ENCODE data around the gene CORO6.

DNA sequence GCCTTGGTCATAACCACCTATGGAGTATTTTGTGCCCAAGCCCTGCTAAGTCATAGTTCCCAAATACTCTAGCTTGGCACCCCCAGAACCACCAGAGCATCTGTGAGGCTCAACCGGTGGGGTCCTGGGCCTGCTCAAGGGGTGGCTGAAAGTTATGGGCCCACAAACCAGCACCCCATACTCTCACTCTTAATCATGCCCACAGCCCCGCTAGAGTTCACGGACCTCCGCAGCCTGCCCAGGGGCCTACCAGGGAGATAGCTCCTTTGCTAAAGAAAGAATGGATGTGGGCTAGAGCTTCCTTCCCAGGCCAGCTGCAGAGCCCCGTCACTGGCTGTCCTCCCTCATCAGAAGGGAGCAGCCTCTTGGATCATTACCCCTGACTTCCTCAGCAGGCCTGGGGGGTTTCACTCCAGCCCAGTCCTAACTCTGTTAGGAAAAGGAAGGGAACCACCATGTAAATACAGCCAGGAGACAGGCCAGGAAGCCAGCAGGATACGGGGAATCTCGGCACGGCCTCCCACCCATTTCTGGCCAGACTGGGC lies 34.6 kb downstream of the CORO6 start:
- TF ChIP-seq, protein P1, sequence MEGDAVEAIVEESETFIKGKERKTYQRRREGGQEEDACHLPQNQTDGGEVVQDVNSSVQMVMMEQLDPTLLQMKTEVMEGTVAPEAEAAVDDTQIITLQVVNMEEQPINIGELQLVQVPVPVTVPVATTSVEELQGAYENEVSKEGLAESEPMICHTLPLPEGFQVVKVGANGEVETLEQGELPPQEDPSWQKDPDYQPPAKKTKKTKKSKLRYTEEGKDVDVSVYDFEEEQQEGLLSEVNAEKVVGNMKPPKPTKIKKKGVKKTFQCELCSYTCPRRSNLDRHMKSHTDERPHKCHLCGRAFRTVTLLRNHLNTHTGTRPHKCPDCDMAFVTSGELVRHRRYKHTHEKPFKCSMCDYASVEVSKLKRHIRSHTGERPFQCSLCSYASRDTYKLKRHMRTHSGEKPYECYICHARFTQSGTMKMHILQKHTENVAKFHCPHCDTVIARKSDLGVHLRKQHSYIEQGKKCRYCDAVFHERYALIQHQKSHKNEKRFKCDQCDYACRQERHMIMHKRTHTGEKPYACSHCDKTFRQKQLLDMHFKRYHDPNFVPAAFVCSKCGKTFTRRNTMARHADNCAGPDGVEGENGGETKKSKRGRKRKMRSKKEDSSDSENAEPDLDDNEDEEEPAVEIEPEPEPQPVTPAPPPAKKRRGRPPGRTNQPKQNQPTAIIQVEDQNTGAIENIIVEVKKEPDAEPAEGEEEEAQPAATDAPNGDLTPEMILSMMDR (IDR thresholded peaks at IDR 0.05) = no peak
- TF ChIP-seq POLR2A (IDR thresholded peaks at IDR 0.05) = no peak
- TF ChIP-seq POLR2AphosphoS5 (IDR thresholded peaks at IDR 0.05) = no peak

Data from breast epithelium (tissue), 3 donors.